Ectodermal cell (in vitro differentiated cells): Measurements from ENCODE around the gene OR10V1.

Experiments
- H3K27ac ChIP-seq: 2 replicates; pipeline ENCODE4 v1.7.0; 2013; ENCODE audit warnings: mild to moderate bottlenecking, low read depth, low read length; ENCODE audit not compliant: insufficient read depth, poor library complexity, severe bottlenecking
- H3K27me3 ChIP-seq: 2 replicates; pipeline ENCODE4 v1.7.0; 2013; ENCODE audit warnings: mild to moderate bottlenecking, low read length; ENCODE audit not compliant: insufficient read depth, control insufficient read depth, poor library complexity, severe bottlenecking
- H3K36me3 ChIP-seq: one replicate; pipeline ENCODE4 v1.7.0; 2013; ENCODE audit warnings: low read length; ENCODE audit not compliant: control insufficient read depth, insufficient read depth
- H3K4me1 ChIP-seq: one replicate; pipeline ENCODE4 v1.7.0; 2013; ENCODE audit warnings: low read length; ENCODE audit not compliant: control insufficient read depth, insufficient read depth
- H3K4me3 ChIP-seq: 2 replicates; pipeline ENCODE4 v1.7.0; 2013; ENCODE audit warnings: low read depth, low read length, control low read depth; ENCODE audit not compliant: insufficient read depth
- H3K9me3 ChIP-seq: 2 replicates; pipeline ENCODE4 v1.7.0; 2013; ENCODE audit warnings: mild to moderate bottlenecking, low read length, moderate library complexity; ENCODE audit not compliant: control insufficient read depth
- WGBS, 2 experiments: methylation state at CpG; one replicate each; pipeline ENCODE4 v1.1.7; 2013; ENCODE audit warnings: missing lambda C conversion rate in 2 of 2; 5-methylcytosine and 5-hydroxymethylcytosine counted together

Gene OR10V1

DNA sequence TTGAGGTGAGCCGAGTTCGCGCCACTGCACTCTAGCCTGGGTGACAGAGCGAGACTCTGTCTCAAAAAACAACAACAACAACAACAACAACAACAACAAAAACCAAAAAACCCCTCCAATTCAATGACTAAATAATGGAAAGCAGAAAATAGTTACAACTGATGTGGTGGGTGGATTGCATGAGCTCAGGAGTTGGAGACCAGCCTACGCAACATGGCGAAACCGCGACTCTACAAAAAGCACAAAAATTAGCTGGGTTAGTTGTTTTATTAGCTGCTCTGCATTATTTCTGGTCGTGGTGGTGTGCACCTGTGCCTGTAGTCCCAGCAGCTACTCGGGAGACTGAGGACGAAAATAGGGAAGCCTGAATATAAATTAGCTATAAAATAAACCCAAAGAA lies 42.2 kb downstream of the OR10V1 start:
- Histone ChIP-seq H3K9me3 (no peaks in the 10 kb centered on the region), H3K27me3 (no peaks in the 10 kb centered on the region), H3K4me1 (peaks cover 3% of the 10 kb centered on the region), H3K36me3 (peaks cover 1% of the 10 kb centered on the region), H3K4me3 (no peak overlapping the region), H3K27ac (no peak overlapping the region)
- WGBS, 2 experiments = 84 to 94% methylated on average over 8 to 10 of the region's 11 CpGs

DNA sequence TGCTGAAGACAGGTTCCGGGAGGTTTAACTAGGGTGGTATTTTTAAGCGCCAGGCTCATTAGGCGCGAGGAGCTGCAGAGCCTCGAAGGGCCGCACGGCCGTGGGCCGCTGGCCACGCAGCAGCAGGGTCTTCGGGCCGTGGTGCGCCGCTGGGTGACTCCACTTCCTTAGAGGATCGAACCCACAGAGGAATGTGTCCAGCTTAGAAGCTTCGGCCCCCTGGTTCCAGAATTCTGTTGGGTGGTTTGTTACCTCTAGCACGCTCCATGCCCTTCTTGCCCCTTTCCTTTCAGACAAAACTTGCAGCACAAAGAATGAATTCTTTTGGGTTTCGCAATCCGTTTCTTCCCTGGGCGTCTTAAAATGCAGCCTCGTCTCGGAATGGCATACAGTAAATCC lies 44.0 kb downstream of the OR10V1 start:
- peak overlapping the region; percentile 98 for H3K27ac ChIP-seq
- WGBS, 2 experiments = 16 to 17% methylated on average over 22 of the region's 22 CpGs
- peaks cover 7% of the 10 kb centered on the region for H3K36me3 ChIP-seq
- H3K9me3 ChIP-seq = no peaks in the 10 kb centered on the region
- H3K27me3 ChIP-seq = no peaks in the 10 kb centered on the region
- H3K4me1 ChIP-seq = peaks cover 3% of the 10 kb centered on the region
- peak overlapping the region; percentile 88 for H3K4me3 ChIP-seq

DNA sequence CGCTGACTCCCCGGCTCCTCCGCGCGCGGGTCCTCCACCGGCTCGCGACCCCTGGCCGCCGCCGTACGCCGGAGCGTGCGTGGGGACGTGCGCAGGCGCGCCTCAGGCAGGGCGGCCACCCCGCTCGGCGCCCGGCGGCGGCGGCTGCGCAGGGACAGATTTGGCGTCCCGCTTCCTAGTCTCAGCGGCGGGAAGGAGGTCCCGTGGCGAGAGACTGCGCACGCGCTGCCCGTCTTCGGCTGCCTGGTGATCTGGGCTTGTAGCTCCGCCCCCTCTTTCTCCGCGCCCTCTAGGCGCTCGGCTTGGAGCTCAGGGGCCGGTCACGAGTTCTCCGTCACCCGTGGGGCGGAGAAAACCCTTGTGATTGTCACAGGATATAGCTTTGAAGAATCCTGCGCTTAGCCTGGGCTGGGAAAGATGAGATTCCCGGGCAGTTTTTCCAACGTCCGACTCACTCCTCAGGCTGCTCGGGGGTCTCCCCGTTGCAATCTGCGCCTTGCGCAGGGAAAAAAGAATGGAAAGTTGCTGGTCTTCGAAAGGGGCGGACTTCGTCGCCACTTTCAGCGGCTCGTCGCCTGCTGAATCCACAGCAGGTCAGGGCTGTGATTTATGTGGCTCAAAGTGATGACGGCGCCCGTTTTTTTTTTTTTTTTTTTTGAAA lies 44.6 kb downstream of the OR10V1 start, which contains the start of gene PATL1:
Gene PATL1, minus strand, starts transcription at position 88 of the 661 bp plus-strand sequence. CDS start 142 bp downstream, outside the sequence.
- WGBS, 2 experiments = 0% methylated on average over 68 of the region's 68 CpGs

DNA sequence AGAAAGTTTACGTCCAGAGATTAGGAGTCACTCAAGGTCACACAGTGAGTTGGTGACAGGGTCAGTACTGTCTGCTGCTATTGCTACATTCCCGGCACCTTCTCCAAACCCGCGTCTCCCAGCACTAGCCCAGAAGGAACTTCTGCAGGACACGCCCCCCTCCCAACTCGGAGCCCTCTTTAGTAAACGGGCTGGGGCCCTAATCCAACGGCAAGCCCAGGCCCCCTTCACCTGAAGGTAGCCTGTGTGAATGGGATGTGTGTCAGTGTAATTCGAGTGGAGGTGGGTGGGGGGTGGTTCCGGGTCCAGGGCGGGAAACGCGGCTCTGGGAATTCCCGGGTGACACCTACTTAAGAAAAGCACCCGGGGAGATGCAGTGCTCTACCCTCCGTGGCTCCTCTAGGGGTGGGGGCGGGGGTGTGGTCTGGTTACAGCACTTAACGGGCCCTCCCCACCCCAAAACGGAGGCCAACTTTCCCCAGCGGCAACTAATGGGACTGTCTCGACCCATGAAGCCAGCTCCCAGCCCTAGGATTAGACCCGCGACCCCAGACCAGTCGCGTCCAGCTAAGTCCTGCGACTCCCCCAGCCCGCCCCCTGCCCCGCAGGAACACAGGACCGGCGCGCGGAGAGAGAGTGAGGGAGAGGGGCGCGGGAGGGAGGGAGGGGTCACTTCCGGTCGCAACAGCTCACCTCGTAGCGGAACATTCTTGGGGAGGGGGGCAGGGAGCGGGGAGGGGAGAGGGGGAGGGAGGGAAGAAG lies 45.3 kb downstream of the OR10V1 start:
- peaks cover 15% of the 10 kb centered on the region for H3K36me3 ChIP-seq
- H3K4me1 ChIP-seq = peaks cover 3% of the 10 kb centered on the region
- H3K27ac ChIP-seq = peak overlapping the region; percentile 98
- WGBS, 2 experiments = 1% methylated on average over 39 of the region's 39 CpGs
- H3K9me3 ChIP-seq = no peaks in the 10 kb centered on the region
- peak overlapping the region; percentile 88 for H3K4me3 ChIP-seq
- no peaks in the 10 kb centered on the region for H3K27me3 ChIP-seq

More for the DNA sequence above, 44.6 kb downstream of the OR10V1 start, which contains the start of gene PATL1:
- Histone ChIP-seq H3K4me1 (peaks cover 3% of the 10 kb centered on the region), H3K36me3 (peaks cover 12% of the 10 kb centered on the region), H3K27me3 (no peaks in the 10 kb centered on the region), H3K4me3 (peak within 1 kb of the TSS; percentile 88), H3K27ac (peak within 1 kb of the TSS; percentile 98), H3K9me3 (no peaks in the 10 kb centered on the region)

DNA sequence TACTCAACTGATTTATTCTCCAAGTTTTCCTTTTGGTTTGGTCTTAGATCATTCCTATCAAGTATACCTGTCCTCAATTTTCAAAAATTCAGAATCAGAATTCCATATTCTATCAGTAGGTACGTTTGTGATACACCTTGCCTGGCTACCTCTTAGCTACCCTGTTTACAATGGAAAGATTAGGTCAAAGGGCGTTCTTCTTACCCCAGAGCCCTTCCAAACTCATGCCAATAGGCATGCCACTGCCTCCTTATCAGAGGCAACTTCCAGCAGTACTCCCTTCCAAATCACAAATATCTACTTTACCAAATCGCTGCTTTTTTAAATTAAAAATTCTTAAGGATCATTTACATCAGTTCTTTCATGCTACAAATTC lies 45.8 kb downstream of the OR10V1 start:
- H3K9me3 ChIP-seq = no peaks in the 10 kb centered on the region
- peak overlapping the region; percentile 88 for H3K4me3 ChIP-seq
- H3K27ac ChIP-seq = no peak overlapping the region
- WGBS, 2 experiments = 42 to 49% methylated on average over 3 of the region's 3 CpGs
- peaks cover 17% of the 10 kb centered on the region for H3K36me3 ChIP-seq
- no peaks in the 10 kb centered on the region for H3K27me3 ChIP-seq
- peaks cover 3% of the 10 kb centered on the region for H3K4me1 ChIP-seq

DNA sequence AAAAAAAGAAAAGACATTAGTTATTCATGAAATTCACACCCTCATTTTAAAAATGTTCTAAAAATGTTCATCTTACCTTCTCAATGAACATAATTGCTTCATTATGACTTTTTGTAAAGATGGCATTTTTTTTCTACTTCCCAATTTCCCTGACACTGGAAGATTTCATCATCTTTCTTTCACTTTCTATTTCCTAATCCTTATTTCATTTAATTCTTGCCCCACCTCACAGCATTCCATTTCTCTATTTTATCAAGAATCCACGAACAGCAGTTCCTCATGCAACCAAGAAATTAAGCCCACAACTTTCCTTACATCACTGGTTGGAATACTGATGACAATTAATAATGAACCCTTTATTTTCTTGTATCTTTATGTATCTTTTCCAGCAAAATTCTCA lies 46.7 kb downstream of the OR10V1 start:
- no peaks in the 10 kb centered on the region for H3K27me3 ChIP-seq
- H3K4me3 ChIP-seq = no peak overlapping the region
- 88 to 100% methylated on average over 1 of the region's 1 CpG for WGBS, 2 experiments
- H3K9me3 ChIP-seq = no peaks in the 10 kb centered on the region
- H3K4me1 ChIP-seq = peaks cover 3% of the 10 kb centered on the region
- no peak overlapping the region for H3K27ac ChIP-seq
- peaks cover 22% of the 10 kb centered on the region for H3K36me3 ChIP-seq
